Panc1 (cell line): ENCODE data around the gene CYP4F2.

Experiments
- CTCF ChIP-seq: fragments of 450-650 bp; IDR thresholded peaks from 2 replicates; pipeline ENCODE4 v1.5.1; 2017; ENCODE audit warnings: mild to moderate bottlenecking
- POLR2AphosphoS5 ChIP-seq: IDR thresholded peaks from 2 replicates; pipeline ENCODE4 v1.6.1; 2012; ENCODE audit warnings: mild to moderate bottlenecking, low read depth, low read length, moderate library complexity
- REST ChIP-seq, 2 experiments: IDR thresholded peaks; 2 replicates each; pipeline ENCODE4 v1.6.1; 2011 to 2012; ENCODE audit warnings: low read depth in 2 of 2, control low read depth in 1 of 2, low read length in 1 of 2, mild to moderate bottlenecking in 1 of 2, moderate library complexity in 1 of 2; ENCODE audit not compliant: insufficient read depth in 1 of 2
- TCF7L2 ChIP-seq: IDR thresholded peaks from 2 replicates; pipeline ENCODE4 v1.6.1; 2011; ENCODE audit warnings: mild to moderate bottlenecking, low read depth, low read length, inconsistent platforms

- TF ChIP-seq CTCF (no peak), REST (IDR thresholded peaks at IDR 0.05; ENCODE audit: insufficient read depth in 1 of 2, low read depth in 2 of 2, low read length in 1 of 2) (no peak), TCF7L2 (no peak; the same call in 1 of the 2 replicates), POLR2AphosphoS5 (no peak)
These were observed 60.6 kb downstream of the CYP4F2 start for GRCh38 chr19:15837221-15837731.
